Adrenal gland (tissue), 12 donors: ENCODE results near the gene EIF1AX. TPM values are rescaled to one million over a fixed set of nuclear protein-coding genes. Genes with fewer than 3 reads are reported as not detected.

Source experiments
- DNase-seq, 7 donors: peaks; one replicate each; pipeline ENCODE4 v3.0.0-alpha.2; 2019 to 2020
- H3K27ac ChIP-seq, 5 donors: fragments of 200-600 bp; sonication (generic) in 4 of 5; 1 replicate in 3 of 5; 2 replicates in 2 of 5; pipeline versions ENCODE4 v1.5.1 to v1.8.0; 2016 to 2020; ENCODE audit warnings: mild to moderate bottlenecking in 1 of 5
- H3K27me3 ChIP-seq: fragments of 200-600 bp; 2 replicates; pipeline ENCODE4 v1.8.0; 2021
- H3K36me3 ChIP-seq, 2 donors: fragments of 200-600 bp; replicated peaks in 1 of 2; 1 replicate in 1 of 2; 2 replicates in 1 of 2; pipeline versions ENCODE4 v1.5.1 to v1.8.0; 2018 to 2022
- H3K4me1 ChIP-seq, 2 donors: fragments of 200-600 bp; replicated peaks in 1 of 2; 1 replicate in 1 of 2; 2 replicates in 1 of 2; pipeline versions ENCODE4 v1.5.1 to v1.8.0; 2018 to 2021
- H3K4me3 ChIP-seq, 4 donors: fragments of 200-600 bp; sonication (generic) in 3 of 4; one replicate each; pipeline ENCODE4 v1.5.1; 2016 to 2018
- H3K9me3 ChIP-seq, 3 donors: fragments of 200-600 bp; sonication (generic) in 1 of 3; replicated peaks in 1 of 3; 1 replicate in 2 of 3; 2 replicates in 1 of 3; pipeline versions ENCODE4 v1.5.1 to v1.8.0; 2016 to 2021
- POLR2A ChIP-seq, 2 donors: fragments of 450-650 bp; IDR thresholded peaks; one replicate each; pipeline ENCODE4 v1.6.1; 2017; ENCODE audit warnings: antibody characterized with exemption in 2 of 2, mild to moderate bottlenecking in 2 of 2, moderate library complexity in 1 of 2
- WGBS, 4 donors: extraction: QIAGEN DNeasy Blood & Tissue Kit in 2 of 4; methylation state at CpG; one replicate each; pipeline versions ENCODE4 v1.1.5 to v1.1.7; 2013 to 2017; 5-methylcytosine and 5-hydroxymethylcytosine counted together
- intact Hi-C, 2 donors: fragments of 100-400 bp; cut with DNase I; formaldehyde crosslinking; loops; one replicate each; pipeline versions ENCODE4 v1.14.1 to v1.15.0; 2022 to 2023
- polyA plus RNA-seq, 3 donors: library from polyadenylated mRNA; stranded (reverse); fragments of 200-250 nt in 2 of 3; fragments of 350-450 nt in 1 of 3; fragmentation: Illumina TruSeq in 1 of 3; extraction: RNeasy Lipid Tissue Mini Kit (QIAGEN cat#74804) in 1 of 3; gene quantifications; one replicate each; pipeline ENCODE4 v1.2.3, GENCODE V29; 2013 to 2014
- total RNA-seq, 9 donors: library from RNA; depleted of rRNA in 4 of 9; stranded (reverse); fragments of >200 nt in 4 of 9; fragments of 120-200 nt in 1 of 9; fragmentation: NEBNext Ultra II Directional in 1 of 9; extraction: Animal tissue kit (Norgen Biotek cat#: 25700) in 1 of 9; gene quantifications; one replicate each; pipeline versions ENCODE4 v1.1.0 to v1.2.4, GENCODE V29; 2013 to 2023
- TF ChIP-seq, protein P1 (sequence below), 6 experiments: fragments of 450-650 bp in 4 of 6; fragments of 200-600 bp in 2 of 6; sonication (generic) in 1 of 6; IDR thresholded peaks; 1 replicate in 5 of 6; 2 replicates in 1 of 6; pipeline versions ENCODE4 v1.5.1 to v1.8.0; 2016 to 2021; ENCODE audit warnings: antibody characterized with exemption in 6 of 6, mild to moderate bottlenecking in 2 of 6, moderate library complexity in 1 of 6
- donor health status: healthy with polysubstance abuse.
- donor health status: Bipolar disorder and iron deficiency.
- donor health status: DM: yes; HTN: yes; CAD: no.
- donor health status: DM: no; HTN: no; CAD: no.
- donor health status: DM: no; HTN: no; CAD: no.
- donor health status: DM: yes; HTN: yes; CAD: no.

The EIF1AX gene
- total and polyA plus RNA-seq, 12 donors = 17.6 to 103 (median 34.7) TPM

DNA sequence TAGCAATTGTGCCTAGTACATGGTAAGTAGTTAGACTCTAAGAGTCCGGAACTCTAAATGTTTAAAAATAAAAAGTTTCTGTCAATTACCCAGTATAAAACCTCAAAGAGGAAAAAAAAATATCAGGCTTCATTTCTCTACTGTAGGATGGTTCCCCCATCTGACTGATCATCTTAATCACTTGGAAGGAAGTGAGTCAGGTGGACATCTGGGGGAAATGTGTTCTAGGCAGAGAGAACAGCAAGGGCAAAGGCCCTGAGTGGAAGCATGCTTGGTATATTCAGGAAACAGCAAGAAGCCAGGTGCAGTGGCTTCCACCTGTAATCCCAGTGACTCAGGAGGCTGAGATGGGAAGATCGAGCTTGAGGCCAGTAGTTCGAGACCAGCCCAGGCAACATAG, 2.9 kb upstream of the EIF1AX start:
- no peaks in the 10 kb centered on the region for H3K36me3 ChIP-seq
- H3K4me1 ChIP-seq = peaks cover 7 to 10% of the 10 kb centered on the region in 2 donors
- WGBS, 4 donors = 81 to 83% (median 83%) methylated on average over 3 of the region's 3 CpGs
- H3K27ac ChIP-seq = no peak overlapping the region
- TF ChIP-seq POLR2A (IDR thresholded peaks at IDR 0.05) = no peak
- TF ChIP-seq, protein P1, sequence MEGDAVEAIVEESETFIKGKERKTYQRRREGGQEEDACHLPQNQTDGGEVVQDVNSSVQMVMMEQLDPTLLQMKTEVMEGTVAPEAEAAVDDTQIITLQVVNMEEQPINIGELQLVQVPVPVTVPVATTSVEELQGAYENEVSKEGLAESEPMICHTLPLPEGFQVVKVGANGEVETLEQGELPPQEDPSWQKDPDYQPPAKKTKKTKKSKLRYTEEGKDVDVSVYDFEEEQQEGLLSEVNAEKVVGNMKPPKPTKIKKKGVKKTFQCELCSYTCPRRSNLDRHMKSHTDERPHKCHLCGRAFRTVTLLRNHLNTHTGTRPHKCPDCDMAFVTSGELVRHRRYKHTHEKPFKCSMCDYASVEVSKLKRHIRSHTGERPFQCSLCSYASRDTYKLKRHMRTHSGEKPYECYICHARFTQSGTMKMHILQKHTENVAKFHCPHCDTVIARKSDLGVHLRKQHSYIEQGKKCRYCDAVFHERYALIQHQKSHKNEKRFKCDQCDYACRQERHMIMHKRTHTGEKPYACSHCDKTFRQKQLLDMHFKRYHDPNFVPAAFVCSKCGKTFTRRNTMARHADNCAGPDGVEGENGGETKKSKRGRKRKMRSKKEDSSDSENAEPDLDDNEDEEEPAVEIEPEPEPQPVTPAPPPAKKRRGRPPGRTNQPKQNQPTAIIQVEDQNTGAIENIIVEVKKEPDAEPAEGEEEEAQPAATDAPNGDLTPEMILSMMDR (IDR thresholded peaks at IDR 0.05) = no peak
- no peak for DNase-seq
- no peak overlapping the region for H3K4me3 ChIP-seq
- intact Hi-C loops = no loop called here
- no peaks in the 10 kb centered on the region for H3K27me3 ChIP-seq
- no peaks in the 10 kb centered on the region for H3K9me3 ChIP-seq

DNA sequence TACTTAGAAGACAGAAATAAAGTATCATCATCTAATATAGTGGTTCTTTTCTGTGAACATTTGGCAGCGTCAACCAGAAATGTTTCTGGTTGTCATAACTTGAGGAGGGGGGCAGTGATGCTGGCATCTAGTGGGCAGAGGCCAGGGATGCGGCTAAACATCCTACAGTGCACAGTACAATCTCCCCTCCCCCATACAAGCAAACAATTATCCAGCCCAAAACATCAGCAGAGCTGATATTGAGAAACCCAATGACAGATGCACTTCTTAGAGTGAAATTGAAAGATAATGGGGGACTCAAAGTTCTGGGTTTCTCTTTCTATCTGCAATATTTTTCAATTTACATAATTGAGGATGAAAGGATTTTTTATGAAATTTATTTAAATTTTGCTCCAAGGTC, 1.9 kb upstream of the EIF1AX start:
- whole genome bisulfite sequencing, 4 donors = 43 to 75% (median 69%) methylated on average over 2 of the region's 2 CpGs
- peak overlapping the region in 2 of 5 donors; percentile 3 to 61 for H3K27ac ChIP-seq

DNA sequence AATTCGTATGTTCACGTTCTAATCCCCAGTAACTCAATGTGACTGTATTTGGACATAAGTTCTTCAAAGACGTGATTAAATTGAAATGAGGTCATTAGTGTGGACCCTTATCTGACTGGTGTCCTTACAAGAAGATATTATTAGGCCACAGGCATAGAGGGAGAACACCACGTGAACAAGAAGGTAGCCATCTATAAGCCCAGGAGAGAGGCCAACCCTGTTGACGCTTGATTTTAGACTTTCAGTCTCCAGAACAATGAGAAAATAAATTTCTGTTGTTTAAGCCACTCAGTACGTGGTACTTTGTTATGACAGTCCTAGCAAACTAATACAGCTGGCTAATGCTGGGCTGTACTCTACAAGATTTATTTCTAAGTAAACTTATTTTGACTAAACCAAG, 1.5 kb upstream of the EIF1AX start:
- WGBS, 4 donors = 52 to 67% (median 57%) methylated on average over 6 of the region's 6 CpGs; no CpG with 5 or more reads in 1 of the 4 donors
- Histone ChIP-seq H3K4me1 (peaks cover 7 to 19% of the 10 kb centered on the region in 2 donors), H3K4me3 (no peak overlapping the region), H3K36me3 (peaks cover 0 to 4% of the 10 kb centered on the region in 2 donors), H3K27me3 (no peaks in the 10 kb centered on the region), H3K27ac (peak overlapping the region in 3 of 5 donors; percentile 3 to 90 (median 61)), H3K9me3 (no peaks in the 10 kb centered on the region)
- peak in 1 of 7 donors; percentile 3 for DNase-seq
- TF ChIP-seq POLR2A (IDR thresholded peaks at IDR 0.05) = no peak
- TF ChIP-seq, protein P1 (IDR thresholded peaks at IDR 0.05) = no peak
- intact Hi-C loops = no loop called here

More for the DNA sequence above, 1.9 kb upstream of the EIF1AX start:
- Histone ChIP-seq H3K4me1 (peaks cover 7 to 18% of the 10 kb centered on the region in 2 donors), H3K27me3 (no peaks in the 10 kb centered on the region), H3K9me3 (no peaks in the 10 kb centered on the region), H3K4me3 (no peak overlapping the region), H3K36me3 (no peaks in the 10 kb centered on the region)
- intact Hi-C loops = no loop called here
- TF ChIP-seq, protein P1 (IDR thresholded peaks at IDR 0.05) = no peak
- DNase-seq = no peak

DNA sequence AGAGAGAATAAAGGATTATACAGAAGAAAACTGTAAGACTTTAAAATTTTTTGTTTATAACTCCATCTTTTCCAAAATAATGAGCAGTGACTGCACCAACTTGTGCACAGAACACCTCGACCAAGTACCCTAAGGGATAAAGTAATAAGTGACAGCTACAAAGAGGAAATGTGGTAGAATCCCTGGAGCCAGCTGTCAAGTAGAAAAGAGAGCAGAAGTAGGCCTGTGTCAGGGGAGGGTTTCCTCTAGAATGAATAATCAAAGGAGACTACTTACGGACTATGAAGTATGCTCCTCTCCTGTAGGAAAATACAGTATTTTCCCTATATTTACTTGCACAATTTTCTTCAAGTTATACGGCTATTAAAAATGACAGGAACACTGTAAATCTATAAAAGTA, 1.2 kb downstream of the EIF1AX start:
- TF ChIP-seq POLR2A (IDR thresholded peaks at IDR 0.05) = no peak
- TF ChIP-seq, protein P1 (IDR thresholded peaks at IDR 0.05) = no peak
- no peak overlapping the region for H3K27ac ChIP-seq
- peaks cover 0 to 26% of the 10 kb centered on the region in 2 donors for H3K36me3 ChIP-seq
- H3K9me3 ChIP-seq = no peaks in the 10 kb centered on the region
- H3K27me3 ChIP-seq = no peaks in the 10 kb centered on the region
- H3K4me3 ChIP-seq = peak overlapping the region in 2 of 4 donors; percentile 66 to 78
- DNase-seq = no peak
- 0 to 37% (median 16%) methylated on average over 3 of the region's 3 CpGs for WGBS, 4 donors
- intact Hi-C loops = no loop called here
- H3K4me1 ChIP-seq = peaks cover 7 to 19% of the 10 kb centered on the region in 2 donors
